ENCODE data around the gene RCBTB2.

DNA sequence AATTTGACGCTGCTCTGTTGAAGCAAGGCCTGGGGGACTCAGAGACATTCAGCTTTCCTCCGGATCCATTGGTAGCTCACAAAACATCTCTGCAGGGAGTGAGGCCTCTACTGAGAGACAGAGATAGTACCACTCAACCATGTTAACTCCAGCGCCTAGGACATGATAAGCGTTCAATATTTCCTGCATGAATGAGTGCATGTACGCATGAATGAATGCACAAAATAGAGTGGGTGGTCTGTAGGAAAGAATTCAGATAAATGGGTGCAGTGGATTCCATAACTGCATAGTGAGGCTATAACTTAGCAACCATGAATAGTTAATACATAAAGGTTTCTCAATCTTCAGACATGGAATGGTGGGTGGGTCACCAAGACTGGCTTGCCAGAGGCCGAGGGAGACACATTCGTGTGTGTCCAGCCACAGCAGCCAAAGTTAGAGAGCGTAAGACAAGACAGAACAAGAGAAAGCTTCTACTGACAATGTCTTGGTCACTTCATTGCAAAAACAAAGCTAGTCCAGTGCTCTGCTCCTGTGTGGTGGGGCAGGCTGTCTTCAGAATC lies 36.3 kb upstream of the RCBTB2 start:
- TF ChIP-seq, protein P1, sequence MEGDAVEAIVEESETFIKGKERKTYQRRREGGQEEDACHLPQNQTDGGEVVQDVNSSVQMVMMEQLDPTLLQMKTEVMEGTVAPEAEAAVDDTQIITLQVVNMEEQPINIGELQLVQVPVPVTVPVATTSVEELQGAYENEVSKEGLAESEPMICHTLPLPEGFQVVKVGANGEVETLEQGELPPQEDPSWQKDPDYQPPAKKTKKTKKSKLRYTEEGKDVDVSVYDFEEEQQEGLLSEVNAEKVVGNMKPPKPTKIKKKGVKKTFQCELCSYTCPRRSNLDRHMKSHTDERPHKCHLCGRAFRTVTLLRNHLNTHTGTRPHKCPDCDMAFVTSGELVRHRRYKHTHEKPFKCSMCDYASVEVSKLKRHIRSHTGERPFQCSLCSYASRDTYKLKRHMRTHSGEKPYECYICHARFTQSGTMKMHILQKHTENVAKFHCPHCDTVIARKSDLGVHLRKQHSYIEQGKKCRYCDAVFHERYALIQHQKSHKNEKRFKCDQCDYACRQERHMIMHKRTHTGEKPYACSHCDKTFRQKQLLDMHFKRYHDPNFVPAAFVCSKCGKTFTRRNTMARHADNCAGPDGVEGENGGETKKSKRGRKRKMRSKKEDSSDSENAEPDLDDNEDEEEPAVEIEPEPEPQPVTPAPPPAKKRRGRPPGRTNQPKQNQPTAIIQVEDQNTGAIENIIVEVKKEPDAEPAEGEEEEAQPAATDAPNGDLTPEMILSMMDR (IDR thresholded peaks at IDR 0.05): no peak
- no peak for TF ChIP-seq POLR2A (IDR thresholded peaks at IDR 0.05)

All from breast epithelium (tissue), 3 donors.